VCaP (cell line): Measurements from ENCODE around the gene RHOH.

Experiments
- H3K27ac ChIP-seq: fragments of 450-650 bp; 2 replicates; pipeline ENCODE4 v1.5.1; 2017
- CTCF ChIP-seq: fragments of 450-650 bp; conservative IDR thresholded peaks from 2 replicates; pipeline ENCODE4 v1.5.1; 2017; ENCODE audit warnings: mild to moderate bottlenecking, moderate library complexity

The RHOH gene

GRCh38 chr4:40165916-40166315, 30.9 kb upstream of the RHOH start:
- TF ChIP-seq CTCF, result no peak
- H3K27ac ChIP-seq, result no peak overlapping the region

- H3K27ac ChIP-seq, result no peak overlapping the region
Measured at GRCh38 chr4:40168070-40168469, 28.8 kb upstream of the RHOH start.

GRCh38 chr4:40170588-40170987, 26.2 kb upstream of the RHOH start:
- H3K27ac ChIP-seq, result no peak overlapping the region; the same call in 1 of the 2 replicates
- TF ChIP-seq CTCF, result no peak

More at GRCh38 chr4:40168070-40168469, 28.8 kb upstream of the RHOH start:
- no peak for TF ChIP-seq CTCF

GRCh38 chr4:40173470-40173875, 23.4 kb upstream of the RHOH start:
- no peak for TF ChIP-seq CTCF
- no peak overlapping the region for H3K27ac ChIP-seq

- TF ChIP-seq CTCF, result no peak
- no peak overlapping the region for H3K27ac ChIP-seq
Measured at GRCh38 chr4:40176602-40177001, 20.2 kb upstream of the RHOH start.

- no peak overlapping the region for H3K27ac ChIP-seq
- TF ChIP-seq CTCF, result no peak
Measured at GRCh38 chr4:40177591-40177990, 19.2 kb upstream of the RHOH start.

- no peak overlapping the region for H3K27ac ChIP-seq
- no peak for TF ChIP-seq CTCF
Measured at GRCh38 chr4:40178672-40179071, 18.2 kb upstream of the RHOH start.

- no peak for TF ChIP-seq CTCF
Measured at GRCh38 chr4:40179360-40179759, 17.5 kb upstream of the RHOH start.

More at GRCh38 chr4:40179360-40179759, 17.5 kb upstream of the RHOH start:
- H3K27ac ChIP-seq, result no peak overlapping the region
